Fibroblast of skin of right biceps (primary cell): ENCODE data around the gene PLEKHG4.

ENCODE experiments used
- DNase-seq: peaks from one replicate; pipeline ENCODE4 v3.0.0-alpha.2; 2013

Gene PLEKHG4, protein sequence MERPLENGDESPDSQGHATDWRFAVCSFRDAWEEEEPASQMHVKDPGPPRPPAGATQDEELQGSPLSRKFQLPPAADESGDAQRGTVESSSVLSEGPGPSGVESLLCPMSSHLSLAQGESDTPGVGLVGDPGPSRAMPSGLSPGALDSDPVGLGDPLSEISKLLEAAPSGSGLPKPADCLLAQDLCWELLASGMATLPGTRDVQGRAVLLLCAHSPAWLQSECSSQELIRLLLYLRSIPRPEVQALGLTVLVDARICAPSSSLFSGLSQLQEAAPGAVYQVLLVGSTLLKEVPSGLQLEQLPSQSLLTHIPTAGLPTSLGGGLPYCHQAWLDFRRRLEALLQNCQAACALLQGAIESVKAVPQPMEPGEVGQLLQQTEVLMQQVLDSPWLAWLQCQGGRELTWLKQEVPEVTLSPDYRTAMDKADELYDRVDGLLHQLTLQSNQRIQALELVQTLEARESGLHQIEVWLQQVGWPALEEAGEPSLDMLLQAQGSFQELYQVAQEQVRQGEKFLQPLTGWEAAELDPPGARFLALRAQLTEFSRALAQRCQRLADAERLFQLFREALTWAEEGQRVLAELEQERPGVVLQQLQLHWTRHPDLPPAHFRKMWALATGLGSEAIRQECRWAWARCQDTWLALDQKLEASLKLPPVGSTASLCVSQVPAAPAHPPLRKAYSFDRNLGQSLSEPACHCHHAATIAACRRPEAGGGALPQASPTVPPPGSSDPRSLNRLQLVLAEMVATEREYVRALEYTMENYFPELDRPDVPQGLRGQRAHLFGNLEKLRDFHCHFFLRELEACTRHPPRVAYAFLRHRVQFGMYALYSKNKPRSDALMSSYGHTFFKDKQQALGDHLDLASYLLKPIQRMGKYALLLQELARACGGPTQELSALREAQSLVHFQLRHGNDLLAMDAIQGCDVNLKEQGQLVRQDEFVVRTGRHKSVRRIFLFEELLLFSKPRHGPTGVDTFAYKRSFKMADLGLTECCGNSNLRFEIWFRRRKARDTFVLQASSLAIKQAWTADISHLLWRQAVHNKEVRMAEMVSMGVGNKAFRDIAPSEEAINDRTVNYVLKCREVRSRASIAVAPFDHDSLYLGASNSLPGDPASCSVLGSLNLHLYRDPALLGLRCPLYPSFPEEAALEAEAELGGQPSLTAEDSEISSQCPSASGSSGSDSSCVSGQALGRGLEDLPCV

DNA sequence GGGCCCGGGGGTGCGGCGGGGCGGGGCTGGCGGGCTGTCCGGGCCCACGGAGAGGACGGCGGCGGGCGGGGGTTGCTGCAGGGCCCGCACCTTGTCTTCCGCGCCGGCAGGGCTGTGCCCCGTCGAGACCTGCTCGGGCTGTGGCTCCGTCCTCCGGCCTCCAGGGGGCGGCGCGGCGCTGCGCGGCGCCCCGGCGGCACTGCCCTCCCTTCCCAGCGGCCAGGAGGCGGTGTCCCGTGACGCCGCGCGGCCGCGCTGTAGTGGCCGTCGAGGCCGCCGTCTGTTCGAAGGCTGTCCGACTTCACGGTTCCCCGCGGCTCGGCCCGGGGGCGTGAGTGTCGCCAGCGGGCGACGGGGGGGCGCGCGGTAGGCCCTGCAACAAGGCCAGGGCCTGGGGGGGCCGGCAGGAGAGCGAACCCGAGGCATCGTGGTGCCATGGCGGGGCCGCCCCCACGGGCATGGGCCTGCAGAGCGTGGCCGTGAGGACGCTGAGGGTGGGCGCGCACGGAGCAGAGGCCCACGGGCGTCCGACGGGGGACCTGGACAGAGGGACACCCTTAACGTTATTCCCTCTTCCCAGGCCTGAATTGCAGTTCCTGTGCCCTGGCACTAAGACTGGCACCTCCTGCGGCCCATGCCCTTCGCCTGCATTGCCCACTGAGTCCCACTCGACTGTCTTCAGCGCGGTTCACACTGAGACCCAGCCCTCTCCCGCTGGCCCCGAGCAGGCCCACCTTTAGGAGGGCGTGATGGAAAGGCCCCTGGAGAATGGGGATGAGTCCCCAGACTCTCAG lies at the start of gene PLEKHG4:
PLEKHG4 (plus strand) TSS at position 237 of the 794 bp plus-strand sequence; CDS start at position 750, 513 bp downstream.
- peak; percentile 84 for DNase-seq

DNA sequence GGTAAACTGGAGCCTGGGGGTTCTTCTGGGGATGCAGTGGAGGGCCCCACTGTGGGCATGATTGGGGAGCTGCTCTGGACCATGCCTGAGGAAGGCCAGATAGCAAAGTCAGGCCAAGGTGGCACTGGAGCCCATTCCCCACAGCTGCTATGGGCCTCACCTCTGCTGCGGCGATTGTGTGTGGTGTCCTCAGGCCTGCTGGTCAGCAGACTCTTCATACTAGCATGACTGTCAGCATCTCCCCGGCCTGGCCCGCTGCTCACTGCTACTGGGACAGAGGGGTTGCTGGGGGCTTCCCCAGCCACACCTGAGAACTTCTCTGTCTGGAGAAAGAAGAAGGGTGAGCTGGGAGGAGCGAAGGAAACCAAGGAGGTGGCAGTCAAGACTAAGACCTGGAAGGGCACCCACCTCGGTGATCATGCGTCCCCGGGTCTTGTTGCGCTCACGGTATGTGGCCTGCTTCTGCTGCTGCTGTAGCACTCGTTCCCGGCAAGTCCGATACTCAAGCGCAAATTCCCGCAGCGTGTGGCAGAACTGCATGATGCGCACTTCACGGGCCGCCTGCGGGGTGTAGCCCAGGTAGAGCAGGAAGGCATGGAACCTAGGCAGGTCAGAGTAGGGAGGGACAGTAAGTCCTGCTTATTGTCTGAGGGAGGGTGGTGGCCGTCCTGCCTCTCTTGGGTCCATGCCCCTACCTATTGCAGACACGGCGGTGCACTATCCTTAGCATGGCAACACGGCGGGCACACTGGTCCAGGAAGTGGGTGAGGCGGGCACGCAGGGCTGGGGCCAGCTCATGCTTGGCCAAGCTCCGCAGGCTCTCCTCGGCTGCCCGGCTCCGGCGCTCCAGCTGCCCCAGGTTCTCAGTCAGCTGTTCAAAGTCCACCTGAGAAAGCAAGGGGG lies 49.2 kb upstream of the PLEKHG4 start:
- no peak for DNase-seq

DNA sequence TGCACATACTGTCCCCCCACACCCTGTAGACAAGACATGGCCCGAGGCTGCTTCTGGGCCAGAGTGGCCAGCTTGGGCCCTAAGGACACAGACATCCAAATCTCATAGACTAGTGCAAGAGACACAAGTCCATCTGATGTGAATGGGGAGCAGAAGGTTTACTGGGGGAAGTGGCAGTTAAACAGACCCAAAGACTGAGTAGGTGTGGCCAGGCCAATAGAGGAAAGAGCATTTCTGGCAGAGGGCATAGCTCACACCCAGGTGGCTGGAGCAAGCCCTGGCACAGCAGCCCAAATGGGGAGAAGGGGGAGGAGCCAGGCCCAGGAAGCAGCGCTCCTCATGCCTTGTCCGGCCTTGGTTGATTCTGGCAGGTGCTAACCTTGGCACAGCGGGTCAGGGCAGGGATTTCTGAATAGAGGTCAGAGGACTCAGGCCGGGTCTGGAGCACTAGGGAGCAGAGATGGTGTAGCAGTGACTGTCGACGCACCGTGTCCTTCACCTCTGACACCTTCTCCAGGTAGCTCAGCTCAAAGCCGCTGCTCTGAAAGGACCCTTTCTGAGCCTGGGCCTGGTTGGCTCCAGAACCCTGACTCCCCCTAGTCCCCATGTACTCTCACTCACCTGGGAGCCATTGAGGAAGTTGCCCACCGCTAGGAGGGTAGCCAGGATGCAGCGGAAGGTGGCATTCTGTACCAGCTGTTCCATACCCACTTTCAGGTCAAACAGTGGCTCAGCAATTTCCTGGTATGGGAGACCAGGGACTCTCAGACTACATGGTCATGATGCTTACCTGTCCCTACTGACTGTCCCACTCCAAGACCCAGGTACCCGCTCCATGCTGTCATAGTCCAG lies 48.3 kb upstream of the PLEKHG4 start:
- DNase-seq, result no peak

DNA sequence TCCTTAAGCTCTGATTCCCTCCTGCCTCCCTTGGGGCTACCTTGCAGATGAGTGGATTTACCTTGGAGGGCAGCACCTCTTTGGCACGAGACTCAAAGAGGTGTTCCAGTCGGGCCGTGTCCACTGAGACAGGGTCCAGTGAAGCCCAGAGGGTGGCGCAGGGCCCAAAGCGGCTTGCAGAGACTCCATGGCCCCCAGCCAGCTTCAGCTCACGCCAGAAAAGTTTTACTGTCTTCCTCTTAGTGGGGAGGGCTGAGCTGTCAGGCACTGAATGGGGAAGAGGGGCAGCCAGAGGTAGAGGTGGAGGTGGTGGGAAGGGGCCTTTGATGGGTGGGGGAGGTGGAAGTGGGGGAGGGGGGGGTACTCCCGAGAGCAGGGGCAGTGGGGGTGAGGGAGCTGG lies 45.7 kb upstream of the PLEKHG4 start:
- DNase-seq, result no peak

DNA sequence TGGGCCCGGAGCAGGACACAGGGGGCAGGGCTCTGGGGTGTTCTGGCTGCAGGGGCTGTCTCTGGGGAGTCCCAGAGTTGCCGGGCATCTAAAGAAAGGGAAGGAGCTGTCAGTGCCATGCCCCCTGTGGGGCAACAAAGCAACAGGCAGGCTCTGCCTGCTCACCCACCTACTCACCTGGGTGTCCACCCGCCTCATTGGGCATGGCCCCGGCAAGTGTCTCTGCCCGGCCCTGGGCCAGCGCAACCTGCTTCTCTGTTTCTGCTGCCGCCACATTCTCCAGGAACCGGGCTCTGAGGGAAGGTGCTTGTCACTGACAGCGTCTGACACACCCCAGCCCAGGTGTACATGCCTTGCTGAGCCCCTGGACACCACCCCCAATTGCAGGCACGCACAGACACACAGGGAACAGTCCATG lies 45.1 kb upstream of the PLEKHG4 start:
- DNase-seq, result no peak

DNA sequence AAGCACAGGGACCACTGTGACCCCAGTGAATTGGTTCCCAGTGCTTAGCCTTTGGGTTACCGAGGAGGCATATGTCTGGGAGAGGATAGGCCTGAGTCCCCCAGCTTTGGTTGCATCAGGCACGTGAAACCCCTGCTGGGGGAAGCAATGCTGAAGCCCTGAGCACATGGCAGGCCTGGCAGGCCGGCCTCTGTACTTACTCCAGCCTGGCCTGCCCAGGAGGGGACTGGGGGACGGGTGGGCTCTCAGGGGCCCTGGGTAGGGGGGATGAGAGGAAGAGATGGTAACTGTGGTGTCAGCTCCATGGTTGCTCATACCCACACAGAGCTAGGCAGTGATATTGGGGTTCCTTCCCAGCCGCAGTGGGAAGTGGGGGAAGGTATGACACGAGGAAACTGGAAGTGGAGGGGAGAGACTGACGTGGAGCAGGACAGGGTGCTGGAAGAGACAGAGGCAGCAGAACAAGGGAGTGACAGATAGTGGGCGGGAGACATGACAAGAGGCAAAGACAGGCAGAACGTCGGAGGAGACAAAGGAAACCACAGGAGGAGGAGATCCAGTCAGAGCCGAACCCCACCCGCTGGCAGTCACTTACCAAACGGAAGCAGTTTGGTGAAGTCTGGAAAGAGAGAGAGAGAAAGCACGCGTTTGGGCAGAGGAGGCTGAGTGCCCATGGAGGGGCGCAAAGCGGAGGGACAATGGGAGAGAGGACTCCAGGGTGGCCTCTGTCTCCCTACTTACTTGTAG lies 43.3 kb upstream of the PLEKHG4 start:
- DNase-seq, result no peak

DNA sequence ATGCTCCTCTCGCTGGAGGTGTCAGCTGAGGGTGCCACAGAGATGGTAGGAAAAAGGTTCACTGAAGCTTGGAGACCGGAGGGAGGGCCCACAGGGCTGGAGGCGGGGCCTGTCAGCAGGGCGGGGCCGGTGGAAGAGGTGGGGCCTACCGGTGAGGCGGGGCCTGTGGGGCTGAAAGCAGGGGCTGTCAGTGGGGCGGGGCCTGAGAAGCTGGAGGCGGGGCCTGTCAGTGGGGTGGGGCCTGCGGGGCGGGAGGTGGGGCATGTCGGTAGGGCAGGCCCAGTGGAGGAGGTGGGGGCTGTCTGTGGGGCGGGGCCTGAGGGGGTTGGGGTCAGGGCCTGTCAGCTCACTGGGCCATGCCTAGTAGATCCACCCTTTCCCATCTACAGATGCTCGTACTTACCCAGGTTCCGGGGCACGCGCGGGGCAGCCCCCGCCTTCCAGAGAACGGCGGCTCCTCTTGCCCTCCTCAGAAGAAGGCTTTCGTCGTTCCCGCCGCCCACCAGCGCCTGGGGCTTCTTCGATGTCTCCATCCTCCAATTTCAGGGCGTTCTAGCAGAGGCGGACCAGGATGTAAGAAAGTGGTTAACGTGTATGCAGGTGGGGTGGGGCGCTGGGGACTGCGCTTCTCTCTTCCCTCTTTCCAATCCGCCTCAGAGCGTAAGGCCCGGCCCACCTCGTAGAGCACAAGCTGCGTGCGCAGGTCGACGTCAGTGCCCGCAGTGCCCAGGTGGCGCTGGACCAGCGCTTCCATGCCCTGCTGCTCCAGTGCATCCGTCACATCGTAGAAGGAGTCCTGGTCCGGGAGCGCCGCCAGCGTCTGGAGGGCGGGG lies 42.6 kb upstream of the PLEKHG4 start:
- peak; percentile 69 for DNase-seq

DNA sequence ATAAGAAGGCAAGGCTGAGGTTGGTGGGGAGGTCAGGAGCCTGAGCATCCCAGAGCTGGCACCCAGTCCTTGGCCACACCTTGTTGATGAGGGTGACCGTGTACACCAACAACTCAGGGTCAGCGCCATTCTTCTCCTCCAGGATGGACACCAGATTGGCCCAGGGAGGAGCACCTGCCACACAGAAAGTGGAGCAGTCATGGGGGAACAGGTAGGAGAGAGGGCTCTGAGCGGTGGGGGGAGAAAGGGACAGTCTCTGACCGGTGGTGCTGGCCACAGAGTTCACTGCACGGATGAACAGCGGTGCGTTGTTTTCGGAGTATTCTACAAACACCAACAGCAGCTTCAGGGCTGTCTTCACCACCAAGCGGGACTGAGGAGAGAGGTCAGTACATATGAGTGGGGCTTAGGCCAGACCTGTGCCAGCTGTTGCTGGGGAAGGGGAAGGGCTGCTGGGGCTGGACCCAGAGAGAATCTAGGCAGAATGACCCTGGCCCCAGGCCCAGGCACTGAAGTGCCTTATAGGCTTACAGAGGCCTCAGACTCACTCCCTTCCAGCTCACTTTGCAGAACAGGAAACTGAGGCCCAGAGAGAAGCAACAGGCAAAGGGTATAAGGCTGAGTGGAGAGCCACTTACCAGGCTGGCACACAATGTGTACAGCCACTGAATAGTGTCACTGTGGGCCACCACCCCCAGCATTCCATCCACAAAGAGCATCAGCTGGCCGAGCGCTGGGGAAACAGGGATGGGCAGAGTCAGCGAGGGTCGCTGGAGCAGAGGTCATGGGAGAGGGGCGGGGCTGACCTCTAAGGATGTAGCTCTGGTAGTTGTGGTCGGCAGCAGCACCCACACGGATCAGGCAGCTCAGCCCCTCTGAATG lies 41.7 kb upstream of the PLEKHG4 start:
- no peak for DNase-seq

DNA sequence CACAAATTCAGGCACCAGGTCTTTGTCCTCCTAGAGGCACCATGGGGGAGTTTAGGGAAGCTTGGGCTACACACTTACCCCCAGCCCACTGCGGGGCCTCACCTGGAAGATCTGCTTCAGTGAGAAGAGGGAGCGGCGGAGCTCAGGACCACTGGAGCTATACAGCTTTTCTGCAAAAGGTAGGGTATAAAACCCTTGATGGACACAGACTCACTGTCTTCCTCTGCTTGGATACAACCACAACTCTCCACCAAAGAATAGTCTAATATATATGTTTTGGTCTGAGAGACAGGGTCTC lies 41.1 kb upstream of the PLEKHG4 start:
- DNase-seq, result no peak

DNA sequence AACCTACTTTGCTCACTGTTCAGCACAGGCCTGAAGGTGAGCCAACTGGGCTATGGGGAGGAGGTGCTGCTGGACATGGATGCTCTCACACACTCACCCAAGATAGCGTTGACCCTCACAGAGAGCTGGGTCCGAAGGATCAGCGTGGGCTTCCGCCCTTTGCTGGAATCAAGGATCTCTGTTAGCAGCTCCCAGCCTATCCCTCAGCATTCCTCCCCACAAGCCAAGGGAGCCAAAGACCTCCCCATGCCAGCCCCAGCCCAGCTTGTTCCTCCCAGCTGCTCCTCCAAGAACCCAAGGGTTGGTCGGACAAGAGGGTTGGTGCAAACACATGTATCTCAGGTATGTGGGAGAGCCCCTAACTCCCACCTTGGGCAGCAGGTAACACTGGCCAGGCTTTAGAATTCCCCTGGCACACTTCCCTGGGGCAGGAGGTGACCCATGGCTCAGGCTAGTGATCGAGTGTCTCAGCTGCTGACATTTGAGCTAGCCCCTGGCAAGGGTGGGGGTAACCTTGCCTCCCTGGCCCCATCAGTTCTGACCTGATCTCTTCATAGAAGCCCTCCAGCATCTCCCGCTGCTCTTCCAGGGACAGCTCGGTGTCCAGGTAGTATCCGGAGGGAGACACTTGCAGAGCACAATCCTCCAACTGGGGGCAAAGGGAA lies 40.4 kb upstream of the PLEKHG4 start:
- DNase-seq, result no peak

DNA sequence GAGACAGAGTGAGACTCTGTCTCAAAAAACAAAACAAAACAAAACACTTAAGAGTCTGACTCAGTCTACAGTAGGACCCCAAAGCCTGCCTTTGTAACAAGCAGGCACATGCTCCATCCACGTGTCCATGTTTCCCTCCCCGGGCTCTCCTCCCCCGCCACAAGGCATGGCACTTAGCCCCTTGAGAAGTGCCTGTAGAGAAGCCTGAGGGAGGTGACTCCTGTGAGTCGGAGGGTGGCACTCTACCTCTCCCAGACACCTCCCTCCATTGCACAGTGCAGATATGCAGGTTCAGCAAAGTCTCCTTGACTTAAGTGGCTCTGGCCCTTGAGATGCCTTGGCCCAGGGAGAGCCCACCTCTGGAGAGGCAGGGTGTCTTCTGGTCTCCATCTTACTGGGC lies 38.8 kb upstream of the PLEKHG4 start:
- DNase-seq, result peak; percentile 80

DNA sequence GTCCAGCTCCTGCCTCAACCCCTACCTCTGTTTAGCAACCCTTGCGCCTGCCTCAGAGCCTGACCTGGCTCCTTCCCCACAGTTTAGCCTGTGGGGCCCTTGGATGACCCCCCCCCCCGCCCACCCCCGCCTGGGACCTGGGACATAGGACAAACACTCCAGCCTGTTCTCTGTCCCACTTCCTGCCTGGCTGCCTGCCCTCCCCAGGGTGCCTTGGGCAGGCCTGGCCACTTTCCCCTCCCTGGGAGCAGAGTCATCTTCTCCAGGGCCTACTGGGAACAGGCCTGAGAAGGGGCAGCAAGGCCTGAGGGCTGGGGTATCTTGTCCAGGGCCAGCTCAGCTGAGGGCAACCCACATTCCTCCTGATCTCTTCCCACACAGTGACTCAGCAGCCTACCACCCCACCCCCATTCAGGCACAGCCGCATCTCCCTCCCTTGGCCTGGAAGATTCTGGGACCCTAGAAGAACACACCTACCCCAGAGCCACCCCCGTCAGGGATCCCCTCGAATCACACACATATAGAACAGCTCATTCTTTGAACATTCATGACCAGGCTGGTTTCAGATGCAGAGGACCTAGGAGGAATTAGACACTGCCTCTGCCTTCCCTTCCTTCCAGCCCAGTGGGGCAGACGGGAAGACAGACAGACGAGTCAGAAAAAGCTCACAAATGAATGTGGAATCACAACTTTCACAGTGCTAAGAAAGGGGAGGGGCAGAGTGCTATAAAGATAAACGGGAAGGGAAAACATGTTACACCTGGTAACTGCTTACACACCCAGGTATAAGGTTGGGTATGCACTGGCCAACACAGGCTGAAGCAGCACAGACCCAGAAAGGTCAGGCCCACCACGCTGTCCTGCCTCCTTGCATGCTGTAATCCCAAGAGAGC lies 38.1 kb upstream of the PLEKHG4 start:
- peak; percentile 89 for DNase-seq

DNA sequence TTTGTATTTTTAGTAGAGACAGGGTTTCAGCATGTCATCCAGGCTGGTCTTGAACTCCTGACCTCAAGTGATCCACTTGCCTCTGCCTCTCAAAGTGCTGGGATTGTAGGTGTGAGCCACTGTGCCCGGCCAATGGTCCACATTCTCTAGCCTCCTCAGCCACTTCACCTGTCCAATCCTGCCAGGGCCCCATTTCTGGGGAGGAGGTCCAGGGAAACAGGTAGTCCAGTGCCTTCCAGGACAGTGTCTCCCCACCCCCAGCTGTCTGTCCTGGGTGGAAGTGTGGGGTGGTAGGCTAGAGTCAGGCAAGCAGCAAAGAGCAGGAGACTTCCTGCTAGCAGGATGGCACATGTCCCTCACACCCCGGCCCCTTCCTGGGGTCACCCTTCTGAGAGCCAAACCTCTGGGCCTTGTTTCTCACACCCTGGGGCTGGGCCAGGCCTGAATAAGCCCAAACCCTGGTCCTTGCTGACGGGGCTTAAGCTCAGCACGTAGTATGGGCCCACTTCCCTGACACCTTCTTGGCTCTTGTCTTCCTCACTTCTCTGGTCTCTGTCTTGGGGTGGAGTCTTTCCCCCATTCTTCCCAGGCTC lies 37.1 kb upstream of the PLEKHG4 start:
- no peak for DNase-seq

DNA sequence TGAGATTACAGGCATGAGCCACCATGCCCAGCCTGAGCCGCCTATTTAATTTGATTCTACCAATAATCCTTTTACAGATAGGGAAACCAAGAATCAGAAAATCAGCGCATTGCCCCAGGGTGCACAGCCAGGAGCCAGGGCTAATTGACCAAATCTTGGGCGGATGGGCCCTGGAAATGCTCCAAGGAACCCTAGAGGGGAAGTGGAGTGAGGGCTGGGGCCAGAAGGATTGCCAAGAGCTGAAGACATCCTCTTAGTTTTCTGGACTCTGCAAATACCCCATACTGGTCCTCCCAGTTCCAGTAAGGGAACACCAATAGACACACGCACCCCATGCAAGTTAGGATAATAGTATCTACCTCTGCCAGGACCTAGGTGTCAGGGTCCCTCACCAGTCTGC lies 35.9 kb upstream of the PLEKHG4 start:
- no peak for DNase-seq

DNA sequence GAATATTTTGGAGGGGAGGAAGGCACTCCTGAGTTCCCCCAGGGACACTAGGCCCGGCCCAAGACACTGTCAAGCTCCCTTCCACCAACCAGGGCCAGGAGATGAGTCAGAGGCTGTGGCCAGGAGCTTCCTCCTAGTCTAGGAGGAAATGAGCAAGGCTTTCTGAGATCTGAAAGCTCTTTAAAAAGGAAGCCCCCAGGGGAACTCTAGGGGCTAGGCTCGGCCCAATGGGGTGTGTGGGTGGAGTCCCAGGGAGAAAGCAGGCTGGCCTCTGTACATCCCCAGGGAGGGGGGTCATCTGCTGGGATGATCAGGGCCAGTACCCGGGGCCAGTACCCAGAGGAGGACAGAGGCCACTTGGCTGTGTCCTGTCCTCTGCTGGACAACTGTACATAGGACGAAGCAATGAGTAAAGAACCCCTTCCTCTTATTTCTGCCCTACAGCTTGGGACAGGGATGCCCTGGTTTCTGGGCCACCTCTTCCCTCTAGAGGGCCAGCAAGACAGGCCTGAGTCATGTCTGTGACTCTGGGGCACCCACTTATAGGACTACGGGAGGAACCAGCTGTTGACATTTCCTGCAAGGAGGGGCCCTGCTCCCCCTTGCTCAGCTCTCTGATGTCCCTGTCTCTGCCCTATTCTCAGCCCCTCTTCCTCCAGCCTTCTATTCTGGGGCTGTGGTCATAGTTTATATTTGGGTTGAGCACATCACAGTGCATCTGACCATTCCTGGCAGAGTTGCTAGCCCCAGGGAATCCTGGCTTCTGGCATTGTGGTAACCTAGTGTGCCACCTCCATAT lies 34.7 kb upstream of the PLEKHG4 start:
- DNase-seq, result peak; percentile 96
